Stomach (tissue), 9 donors: Measurements from ENCODE around the gene NOTCH4. TPM values are rescaled to one million over a fixed set of nuclear protein-coding genes. Genes with fewer than 3 reads are reported as not detected.

Experiments
- DNase-seq, 2 donors: peaks; one replicate each; pipeline versions ENCODE4 v3.0.0 to v3.0.0-alpha.2; 2013 to 2019
- H3K27ac ChIP-seq, 5 donors: fragments of 200-600 bp in 4 of 5; sonication (generic) in 4 of 5; one replicate each; pipeline ENCODE4 v1.5.1; 2013 to 2019; ENCODE audit warnings: mild to moderate bottlenecking in 1 of 5, moderate library complexity in 1 of 5
- H3K27me3 ChIP-seq, 3 donors: fragments of 200-600 bp; sonication (generic); one replicate each; pipeline ENCODE4 v1.5.1; 2017 to 2019; ENCODE audit warnings: mixed run types in 1 of 3
- H3K36me3 ChIP-seq, 4 donors: fragments of 200-600 bp; sonication (generic); 1 replicate in 3 of 4; 2 replicates in 1 of 4; pipeline ENCODE4 v1.5.1; 2016 to 2019
- H3K4me1 ChIP-seq, 4 donors: fragments of 200-600 bp; sonication (generic); one replicate each; pipeline ENCODE4 v1.5.1; 2016 to 2019
- H3K4me3 ChIP-seq, 4 donors: fragments of 200-600 bp; sonication (generic) in 3 of 4; one replicate each; pipeline ENCODE4 v1.5.1; 2016 to 2019; ENCODE audit warnings: mild to moderate bottlenecking in 1 of 4
- H3K9me3 ChIP-seq, 4 donors: fragments of 200-600 bp; sonication (generic); one replicate each; pipeline ENCODE4 v1.5.1; 2016 to 2019
- CTCF ChIP-seq, 7 experiments: fragments of 450-650 bp in 4 of 7; fragments of 200-600 bp in 3 of 7; sonication (generic) in 3 of 7; IDR thresholded peaks; one replicate each; pipeline ENCODE4 v1.5.1; 2016 to 2019; ENCODE audit warnings: antibody characterized with exemption in 7 of 7, control low read depth in 2 of 7, mild to moderate bottlenecking in 1 of 7
- EP300 ChIP-seq: sonication (generic); formaldehyde crosslinking; IDR thresholded peaks from one replicate; pipeline ENCODE4 v1.6.1; 2017; ENCODE audit warnings: antibody characterized with exemption
- POLR2A ChIP-seq, 4 donors: fragments of 450-650 bp; IDR thresholded peaks; one replicate each; pipeline ENCODE4 v1.6.1; 2016; ENCODE audit warnings: antibody characterized with exemption in 4 of 4, control low read depth in 2 of 4, mild to moderate bottlenecking in 1 of 4, moderate library complexity in 1 of 4
- POLR2AphosphoS5 ChIP-seq, 3 donors: sonication (generic); formaldehyde crosslinking; IDR thresholded peaks; one replicate each; pipeline ENCODE4 v1.6.1; 2016; ENCODE audit warnings: antibody characterized with exemption in 3 of 3
- WGBS, 5 donors: extraction: QIAGEN DNeasy Blood & Tissue Kit in 3 of 5; methylation state at CpG; one replicate each; pipeline versions ENCODE4 v1.1.5 to v1.1.7; 2013 to 2018; 5-methylcytosine and 5-hydroxymethylcytosine counted together
- intact Hi-C: fragments of 100-400 bp; cut with DNase I; formaldehyde crosslinking; loops from one replicate; pipeline ENCODE4 v1.15.1; 2023; ENCODE audit warnings: low total_unique reads
- polyA plus RNA-seq, 3 donors: library from polyadenylated mRNA; stranded (reverse); fragments of 200-250 nt; gene quantifications; one replicate each; pipeline ENCODE4 v1.2.3, GENCODE V29; 2013
- total RNA-seq, 5 donors: library from RNA; depleted of rRNA; stranded (reverse); fragments of >200 nt; gene quantifications; one replicate each; pipeline versions ENCODE4 v1.1.0 to v1.2.3, GENCODE V29; 2014 to 2016
- donor health status: healthy with polysubstance abuse.
- donor health status: Bipolar disorder and iron deficiency.
- donor health status: healthy.

Gene NOTCH4
- total and polyA plus RNA-seq, 8 donors, result 7.3 to 45.5 (median 13.7) TPM

GRCh38 chr6:32192608-32193039 is 31.2 kb downstream of the NOTCH4 start, which contains the start of gene GPSM3:
Gene GPSM3 (minus strand): TSS chr6:32192643. CDS start chr6:32192513, 130 bp downstream.
- intact Hi-C loops, result no loop called here
- peak within 1 kb of the TSS; percentile 76 to 100 (median 96) for H3K27ac ChIP-seq
- H3K27me3 ChIP-seq, result no peaks in the 10 kb centered on the region
- peak; percentile 54 to 85 for DNase-seq
- peaks cover 6 to 8% (median 6%) of the 10 kb centered on the region in 4 donors for H3K36me3 ChIP-seq
- WGBS, 5 donors, result 11 to 19% (median 16%) methylated on average over 5 of the region's 5 CpGs
- no peaks in the 10 kb centered on the region for H3K9me3 ChIP-seq
- H3K4me3 ChIP-seq, result peak within 1 kb of the TSS; percentile 31 to 76 (median 57)
- H3K4me1 ChIP-seq, result peaks cover 45 to 83% (median 69%) of the 10 kb centered on the region in 4 donors
- TF ChIP-seq POLR2AphosphoS5 (IDR thresholded peaks at IDR 0.05), result peak in 1 of 3 donors; percentile 37
- no peak for TF ChIP-seq CTCF (IDR thresholded peaks at IDR 0.05)

GRCh38 chr6:32191696-32192607 is 31.9 kb downstream of the NOTCH4 start:
- intact Hi-C loops, result no loop called here
- Histone ChIP-seq H3K9me3 (no peaks in the 10 kb centered on the region), H3K36me3 (peaks cover 12 to 14% (median 13%) of the 10 kb centered on the region in 4 donors), H3K4me3 (peak overlapping the region; percentile 31 to 76 (median 57)), H3K27me3 (no peaks in the 10 kb centered on the region), H3K4me1 (peaks cover 44 to 83% (median 70%) of the 10 kb centered on the region in 4 donors), H3K27ac (peak overlapping the region; percentile 76 to 100 (median 96))
- 55 to 69% (median 65%) methylated on average over 15 of the region's 15 CpGs for WGBS, 5 donors
- peak in 1 of 2 donors; percentile 22 for DNase-seq
- TF ChIP-seq CTCF (IDR thresholded peaks at IDR 0.05) (no peak), POLR2AphosphoS5 (IDR thresholded peaks at IDR 0.05) (no peak), POLR2A (IDR thresholded peaks at IDR 0.05) (no peak), EP300 (no peak)

- TF ChIP-seq POLR2AphosphoS5 (IDR thresholded peaks at IDR 0.05) (no peak), POLR2A (IDR thresholded peaks at IDR 0.05) (no peak), EP300 (no peak), CTCF (IDR thresholded peaks at IDR 0.05) (no peak)
- WGBS, 5 donors, result 60 to 81% (median 78%) methylated on average over 8 of the region's 8 CpGs
- H3K4me1 ChIP-seq, result peaks cover 44 to 86% (median 73%) of the 10 kb centered on the region in 4 donors
- H3K27me3 ChIP-seq, result no peaks in the 10 kb centered on the region
- peaks cover 18 to 23% (median 21%) of the 10 kb centered on the region in 4 donors for H3K36me3 ChIP-seq
- peak in 1 of 2 donors; percentile 40 for DNase-seq
- H3K4me3 ChIP-seq, result peak overlapping the region; percentile 69 to 90 (median 81)
- H3K9me3 ChIP-seq, result no peaks in the 10 kb centered on the region
- intact Hi-C loops, result no loop called here
- H3K27ac ChIP-seq, result peak overlapping the region; percentile 94 to 100 (median 97)
Measured at GRCh38 chr6:32190911-32191677, 32.8 kb downstream of the NOTCH4 start.
